Thymus (tissue), 11 donors: Measurements from ENCODE around the gene PSMB9. TPM values are rescaled to one million over a fixed set of nuclear protein-coding genes. Genes with fewer than 3 reads are reported as not detected.

ENCODE experiments used
- DNase-seq, 9 donors: peaks; one replicate each; pipeline ENCODE4 v3.0.0-alpha.2; 2013; ENCODE audit warnings: low spot score in 9 of 9, low read depth in 6 of 9, missing footprints in 1 of 9
- H3K27ac ChIP-seq, 2 donors: one replicate each; pipeline ENCODE4 v1.5.1; 2013; ENCODE audit warnings: control low read depth in 1 of 2, low read depth in 1 of 2, low read length in 1 of 2, mild to moderate bottlenecking in 1 of 2, moderate library complexity in 1 of 2
- H3K27me3 ChIP-seq, 2 donors: one replicate each; pipeline ENCODE4 v1.5.1; 2013; ENCODE audit warnings: low read length in 1 of 2; ENCODE audit not compliant: control insufficient read depth in 2 of 2, insufficient read depth in 1 of 2
- H3K36me3 ChIP-seq, 2 donors: one replicate each; pipeline ENCODE4 v1.5.1; 2013; ENCODE audit warnings: low read length in 1 of 2, mild to moderate bottlenecking in 1 of 2, moderate library complexity in 1 of 2; ENCODE audit not compliant: control insufficient read depth in 2 of 2, insufficient read depth in 2 of 2
- H3K4me1 ChIP-seq, 2 donors: one replicate each; pipeline ENCODE4 v1.5.1; 2013; ENCODE audit warnings: low read length in 2 of 2; ENCODE audit not compliant: control insufficient read depth in 2 of 2, insufficient read depth in 2 of 2
- H3K4me3 ChIP-seq, 2 donors: one replicate each; pipeline ENCODE4 v1.5.1; 2013; ENCODE audit warnings: low read length in 2 of 2, control low read depth in 1 of 2, mild to moderate bottlenecking in 1 of 2
- H3K9me3 ChIP-seq, 2 donors: one replicate each; pipeline ENCODE4 v1.5.1; 2013; ENCODE audit warnings: low read length in 1 of 2, mild to moderate bottlenecking in 1 of 2; ENCODE audit not compliant: control insufficient read depth in 2 of 2, insufficient read depth in 1 of 2
- WGBS: extraction: QIAGEN DNeasy Blood & Tissue Kit; methylation state at CpG from one replicate; pipeline ENCODE4 v1.1.7; 2013; 5-methylcytosine and 5-hydroxymethylcytosine counted together
- polyA plus RNA-seq: library from polyadenylated mRNA; stranded (reverse); fragments of 200-250 nt; gene quantifications from one replicate; pipeline ENCODE4 v1.2.3, GENCODE V29; 2013
- total RNA-seq: library from RNA; stranded (reverse); fragments of 120-200 nt; gene quantifications from one replicate; pipeline ENCODE4 v1.2.4, GENCODE V29; 2013
- donor health status: healthy.

The PSMB9 gene
- total and polyA plus RNA-seq, 2 donors, result 143 to 159 TPM

DNA sequence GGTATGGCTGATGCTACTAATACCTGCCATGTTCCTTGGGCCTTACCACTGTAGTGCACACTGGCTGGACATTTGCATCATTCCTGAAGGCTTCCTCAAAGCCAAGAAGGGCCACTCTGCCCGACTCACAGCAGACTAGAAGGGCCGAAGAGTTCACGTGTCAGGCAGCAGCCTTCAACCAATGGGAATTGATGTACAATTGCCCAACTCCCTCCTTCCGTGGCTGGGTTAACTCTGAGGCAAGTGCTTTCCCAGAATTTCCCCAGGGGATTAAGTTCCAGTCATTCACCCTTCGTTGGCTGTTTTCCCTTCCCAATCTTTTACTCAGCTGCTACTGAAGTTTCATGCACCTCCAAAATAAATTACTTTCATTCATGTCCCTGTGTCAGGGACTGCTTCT lies 29.8 kb downstream of the PSMB9 start:
- no peaks in the 10 kb centered on the region for H3K4me1 ChIP-seq
- DNase-seq, result no peak
- H3K9me3 ChIP-seq, result no peaks in the 10 kb centered on the region
- peaks cover 0 to 33% of the 10 kb centered on the region in 2 donors for H3K27me3 ChIP-seq
- H3K36me3 ChIP-seq, result no peaks in the 10 kb centered on the region
- H3K4me3 ChIP-seq, result no peak overlapping the region
- 85% methylated on average over 5 of the region's 5 CpGs for WGBS
- H3K27ac ChIP-seq, result no peak overlapping the region

DNA sequence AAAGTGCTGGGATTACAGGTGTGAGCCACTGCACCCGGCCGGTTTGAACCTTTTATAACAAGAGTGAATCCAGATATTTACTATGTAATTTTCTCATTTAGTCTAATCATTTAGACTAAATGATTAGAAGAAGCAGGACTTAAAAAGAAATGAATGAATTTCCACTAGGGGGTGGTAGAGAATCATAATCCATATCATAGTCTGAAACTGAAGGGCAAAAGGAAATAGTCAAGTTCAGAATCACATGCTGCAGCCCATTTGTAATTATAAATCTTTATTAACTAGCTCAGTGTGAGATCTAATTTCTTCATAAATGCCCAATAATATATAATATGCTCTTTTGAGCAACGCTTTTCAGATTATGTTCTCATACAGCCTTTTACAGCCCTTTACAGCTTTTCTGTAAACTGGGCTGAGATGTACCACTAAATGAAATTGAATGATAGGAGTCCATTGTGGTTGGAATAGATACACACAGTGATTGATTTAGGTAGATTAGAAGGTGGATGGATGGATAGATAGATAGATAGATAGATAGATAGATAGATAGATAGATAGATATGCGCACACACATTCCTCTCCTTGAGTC lies 31.8 kb downstream of the PSMB9 start:
- Histone ChIP-seq H3K36me3 (no peaks in the 10 kb centered on the region), H3K4me1 (no peaks in the 10 kb centered on the region), H3K4me3 (no peak overlapping the region), H3K27me3 (peaks cover 0 to 16% of the 10 kb centered on the region in 2 donors), H3K9me3 (no peaks in the 10 kb centered on the region), H3K27ac (no peak overlapping the region)
- DNase-seq, result peak; percentile 33 to 91 (median 74)
- WGBS, result 62% methylated on average over 4 of the region's 4 CpGs

DNA sequence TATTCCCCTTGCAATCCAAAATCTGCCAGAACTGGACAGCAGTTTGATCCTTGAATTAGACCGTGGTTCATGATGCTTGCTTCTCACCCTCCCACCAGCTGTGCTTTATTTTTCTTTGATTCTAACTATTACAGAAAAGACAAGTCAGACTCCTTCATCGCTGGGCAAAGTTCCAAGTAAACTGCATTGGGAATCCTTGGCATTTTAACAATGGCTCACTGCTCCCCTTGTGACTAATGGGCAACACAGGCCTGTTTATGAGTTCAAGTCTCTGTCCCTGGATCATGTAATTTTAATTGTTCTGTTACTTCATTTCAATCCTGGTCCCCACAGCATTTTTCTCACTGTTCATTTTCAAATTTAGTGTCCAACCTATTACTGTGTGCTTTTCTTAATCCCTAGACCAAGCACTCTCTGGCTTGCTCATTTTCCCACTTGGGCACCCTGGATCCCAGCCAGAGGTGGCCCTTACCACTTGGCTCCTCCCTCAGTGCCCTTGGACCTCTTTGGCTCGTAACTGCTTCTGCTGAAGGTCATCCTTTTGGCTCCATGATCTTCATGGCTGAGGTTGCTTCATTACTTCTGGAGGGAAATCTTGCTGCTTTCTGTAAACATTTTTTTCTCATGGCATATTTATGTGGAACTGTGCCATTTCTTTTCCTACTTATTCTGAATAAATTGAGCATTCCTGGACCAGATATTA lies 32.8 kb downstream of the PSMB9 start:
- no peaks in the 10 kb centered on the region for H3K36me3 ChIP-seq
- peaks cover 0 to 7% of the 10 kb centered on the region in 2 donors for H3K27me3 ChIP-seq
- 90% methylated on average over 3 of the region's 3 CpGs for WGBS
- DNase-seq, result no peak
- no peak overlapping the region for H3K27ac ChIP-seq
- no peaks in the 10 kb centered on the region for H3K9me3 ChIP-seq
- no peak overlapping the region for H3K4me3 ChIP-seq
- no peaks in the 10 kb centered on the region for H3K4me1 ChIP-seq

DNA sequence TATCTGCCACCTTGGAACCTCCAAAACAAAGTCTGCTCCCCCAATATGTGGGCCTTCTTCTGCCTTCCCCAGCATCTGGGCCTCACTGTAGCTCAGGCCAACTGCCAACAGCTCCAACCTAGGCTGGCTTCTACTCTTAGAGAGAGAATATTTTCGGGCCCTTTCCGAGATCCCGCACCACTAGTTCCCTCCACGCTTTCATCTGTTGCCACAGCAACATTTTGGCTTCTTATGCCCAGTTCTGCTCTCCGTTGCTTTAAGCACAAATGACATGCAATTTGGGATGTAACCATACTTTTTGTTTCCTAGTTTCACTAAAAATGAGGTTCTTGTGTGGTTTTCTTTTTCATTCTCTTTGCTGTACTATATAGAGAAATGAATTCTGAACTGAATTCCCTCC lies 33.6 kb downstream of the PSMB9 start:
- H3K36me3 ChIP-seq, result no peaks in the 10 kb centered on the region
- no peaks in the 10 kb centered on the region for H3K4me1 ChIP-seq
- H3K9me3 ChIP-seq, result no peaks in the 10 kb centered on the region
- DNase-seq, result no peak
- no peak overlapping the region for H3K4me3 ChIP-seq
- H3K27me3 ChIP-seq, result peaks cover 0 to 4% of the 10 kb centered on the region in 2 donors
- H3K27ac ChIP-seq, result no peak overlapping the region
- WGBS, result 96% methylated on average over 5 of the region's 5 CpGs

DNA sequence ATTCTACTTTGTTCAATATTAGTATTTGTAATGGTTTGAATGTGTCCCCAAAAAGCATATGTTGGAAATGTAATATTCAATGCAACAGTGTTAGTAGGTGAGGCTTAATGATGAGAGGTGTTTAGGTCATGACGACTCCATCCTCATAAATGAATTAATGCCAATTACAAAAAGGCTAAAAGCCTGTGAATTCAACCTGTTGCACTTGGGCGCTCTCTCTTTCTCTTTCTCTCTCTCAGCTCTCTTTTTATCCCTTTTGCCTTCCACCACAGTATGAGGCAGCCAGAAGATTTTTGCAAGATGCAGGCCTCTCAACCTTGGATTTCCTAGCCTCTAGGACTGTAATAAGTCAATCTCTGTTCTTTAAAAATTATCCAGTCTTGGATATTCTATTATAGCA lies 34.6 kb downstream of the PSMB9 start:
- no peaks in the 10 kb centered on the region for H3K36me3 ChIP-seq
- no peaks in the 10 kb centered on the region for H3K9me3 ChIP-seq
- peaks cover 2% of the 10 kb centered on the region in 2 donors for H3K4me1 ChIP-seq
- 97% methylated on average over 2 of the region's 2 CpGs for WGBS
- DNase-seq, result no peak
- no peak overlapping the region for H3K4me3 ChIP-seq
- no peak overlapping the region for H3K27ac ChIP-seq
- H3K27me3 ChIP-seq, result peaks cover 0 to 4% of the 10 kb centered on the region in 2 donors

DNA sequence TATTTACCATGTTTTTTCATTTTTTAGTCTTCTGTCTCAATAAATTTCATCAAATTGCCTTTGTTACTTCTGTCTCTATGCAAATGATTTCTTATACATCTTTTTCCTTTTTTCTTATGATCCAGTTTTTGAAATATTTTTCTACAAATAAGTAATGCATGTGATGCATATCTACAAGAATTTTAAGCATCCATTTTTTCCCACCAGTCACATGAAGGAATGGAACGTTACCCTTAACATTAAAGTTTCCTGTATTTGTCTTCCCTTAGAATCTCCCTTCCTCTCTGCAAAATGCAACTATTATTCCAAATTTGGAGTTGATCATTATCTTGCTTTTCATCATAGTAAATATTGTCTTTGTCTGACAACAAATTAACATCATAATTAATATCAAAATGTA lies 35.5 kb downstream of the PSMB9 start:
- no peaks in the 10 kb centered on the region for H3K27me3 ChIP-seq
- no peaks in the 10 kb centered on the region for H3K9me3 ChIP-seq
- no peak for DNase-seq
- WGBS, result 94% methylated on average over 1 of the region's 1 CpG
- peaks cover 5% of the 10 kb centered on the region in 2 donors for H3K4me1 ChIP-seq
- no peak overlapping the region for H3K4me3 ChIP-seq
- no peaks in the 10 kb centered on the region for H3K36me3 ChIP-seq
- H3K27ac ChIP-seq, result no peak overlapping the region

DNA sequence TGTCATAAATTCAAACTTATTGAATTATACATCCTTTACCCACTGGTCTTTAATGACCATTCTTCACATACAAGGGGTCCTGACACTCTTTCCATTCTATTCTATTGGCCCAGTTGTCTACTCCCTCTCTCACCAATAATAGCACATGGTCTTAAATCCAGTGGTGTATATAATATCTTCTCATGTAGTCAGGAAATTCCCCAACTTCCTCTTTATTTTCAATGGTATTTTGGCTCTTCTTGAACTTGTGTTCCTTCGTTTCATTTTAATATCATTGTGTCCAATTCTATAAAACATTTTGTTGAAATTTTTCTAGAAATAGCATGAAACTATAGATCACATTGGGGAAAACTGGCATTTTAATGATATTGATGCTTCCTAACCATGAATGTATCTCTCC lies 36.8 kb downstream of the PSMB9 start:
- H3K4me1 ChIP-seq, result peaks cover 13 to 15% of the 10 kb centered on the region in 2 donors
- H3K27ac ChIP-seq, result no peak overlapping the region
- H3K27me3 ChIP-seq, result no peaks in the 10 kb centered on the region
- H3K36me3 ChIP-seq, result no peaks in the 10 kb centered on the region
- no peak for DNase-seq
- no peaks in the 10 kb centered on the region for H3K9me3 ChIP-seq
- 20% methylated on average over 1 of the region's 1 CpG for WGBS
- H3K4me3 ChIP-seq, result no peak overlapping the region

DNA sequence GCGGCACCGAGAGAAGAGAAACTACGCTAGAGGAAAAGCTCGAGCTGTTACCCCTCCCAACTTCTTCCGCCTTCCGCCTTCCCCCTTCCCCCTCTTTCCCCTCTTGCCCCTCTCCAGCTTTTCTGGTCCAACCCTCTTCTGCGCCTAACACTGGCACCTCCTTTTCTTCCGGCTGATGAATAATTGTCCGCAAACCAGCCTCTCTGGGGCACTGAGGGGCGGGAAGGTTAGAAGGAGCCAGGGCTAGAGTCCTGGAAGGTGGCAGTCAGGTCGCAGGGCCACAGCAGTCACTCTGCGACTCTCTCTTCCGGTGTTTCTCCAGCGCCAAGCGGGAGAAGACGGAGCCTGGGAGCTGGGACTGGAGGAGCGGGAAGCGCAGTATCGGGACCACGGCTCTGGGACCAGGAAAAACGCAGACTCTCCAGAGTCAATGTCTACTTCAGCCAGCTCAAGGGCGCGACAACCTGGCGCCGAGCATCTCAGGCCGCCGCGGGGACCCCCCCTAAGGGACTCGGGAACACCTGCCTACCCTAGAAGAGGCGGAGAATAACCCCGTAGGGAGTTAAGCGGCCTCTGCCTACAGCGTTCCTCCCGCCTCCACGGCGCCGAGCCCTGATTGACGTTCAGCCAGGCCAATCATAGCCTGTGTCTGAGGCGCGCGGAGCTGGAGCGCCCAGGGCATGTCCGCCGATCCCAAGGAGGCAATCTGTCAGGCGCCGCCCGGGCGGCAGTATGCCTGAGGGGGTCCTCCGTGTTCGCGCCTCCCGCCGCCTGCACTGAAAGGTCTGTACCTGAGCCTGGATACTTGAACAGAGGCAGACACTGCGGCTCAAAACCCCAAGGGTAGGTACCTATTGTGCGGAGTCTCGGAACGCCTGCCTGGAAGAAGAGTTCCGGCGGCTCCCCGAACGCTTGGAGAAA lies 40.4 kb downstream of the PSMB9 start:
- peak; percentile 93 to 99 (median 96) for DNase-seq
- Histone ChIP-seq H3K9me3 (no peaks in the 10 kb centered on the region), H3K4me3 (peak overlapping the region; percentile 85 to 87)

DNA sequence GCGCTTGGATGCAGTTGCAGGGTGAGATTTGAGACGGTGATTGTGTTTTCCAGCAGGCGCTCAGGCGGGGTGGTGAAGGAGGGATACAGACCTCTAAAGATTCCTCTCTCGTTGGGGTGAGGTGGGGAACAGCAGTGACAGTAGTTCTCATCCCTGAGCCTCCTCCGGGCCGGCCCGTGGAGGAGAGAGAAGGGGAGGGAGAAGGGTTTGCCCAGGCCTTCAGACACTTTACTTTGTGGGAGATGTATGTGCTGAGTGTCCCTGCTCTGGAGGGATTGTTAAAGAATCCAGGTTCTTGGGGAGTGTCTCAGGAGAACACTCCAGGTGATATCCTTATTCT lies 41.0 kb downstream of the PSMB9 start:
- H3K4me1 ChIP-seq, result peaks cover 18 to 23% of the 10 kb centered on the region in 2 donors
- no peak for DNase-seq
- under 1% methylated on average over 8 of the region's 8 CpGs for WGBS
- H3K4me3 ChIP-seq, result peak overlapping the region; percentile 85 to 87
- no peaks in the 10 kb centered on the region for H3K27me3 ChIP-seq
- H3K9me3 ChIP-seq, result no peaks in the 10 kb centered on the region
- peak overlapping the region; percentile 91 to 93 for H3K27ac ChIP-seq
- peaks cover 0 to 6% of the 10 kb centered on the region in 2 donors for H3K36me3 ChIP-seq

More for the DNA sequence above, 40.4 kb downstream of the PSMB9 start:
- under 1% methylated on average over 61 of the region's 61 CpGs for WGBS
- no peaks in the 10 kb centered on the region for H3K27me3 ChIP-seq
- H3K27ac ChIP-seq, result peak overlapping the region; percentile 91 to 93
- H3K4me1 ChIP-seq, result peaks cover 18 to 23% of the 10 kb centered on the region in 2 donors
- peaks cover 0 to 6% of the 10 kb centered on the region in 2 donors for H3K36me3 ChIP-seq
